ACC112 (cell line): ENCODE measurements around the gene PGM1.

Source experiments
- H2AFZ ChIP-seq: fragments of 200-600 bp; sonication (generic); one replicate; pipeline ENCODE4 v1.6.0; 2017; ENCODE audit warnings: antibody characterized with exemption, low read length; ENCODE audit not compliant: unreplicated experiment
- H3K27ac ChIP-seq: fragments of 200-600 bp; sonication (generic); 2 replicates; pipeline ENCODE4 v1.5.1; 2014; ENCODE audit warnings: low read depth, mild to moderate bottlenecking, antibody characterized with exemption, low read length, moderate library complexity
- H3K27me3 ChIP-seq: fragments of 200-600 bp; sonication (generic); 2 replicates; pipeline ENCODE4 v1.6.1; 2014; ENCODE audit warnings: mild to moderate bottlenecking, antibody characterized with exemption, low read length, moderate library complexity, mixed read lengths; ENCODE audit not compliant: insufficient read depth
- H3K36me3 ChIP-seq: fragments of 200-600 bp; sonication (generic); 2 replicates; pipeline ENCODE4 v1.6.1; 2016; ENCODE audit warnings: mild to moderate bottlenecking, antibody characterized with exemption, low read length, moderate library complexity, mixed read lengths; ENCODE audit not compliant: insufficient read depth
- H3K4me1 ChIP-seq: fragments of 200-600 bp; sonication (generic); one replicate; pipeline ENCODE4 v1.6.1; 2016; ENCODE audit warnings: low read length, mixed read lengths; ENCODE audit not compliant: insufficient read depth, unreplicated experiment, control insufficient read depth
- H3K4me3 ChIP-seq: fragments of 200-600 bp; sonication (generic); 2 replicates; pipeline ENCODE4 v1.5.1; 2014; ENCODE audit warnings: mild to moderate bottlenecking, low read depth, low read length
- H3K79me2 ChIP-seq: fragments of 200-600 bp; sonication (generic); one replicate; pipeline ENCODE4 v1.6.0; 2016; ENCODE audit warnings: low read length; ENCODE audit not compliant: control insufficient read depth, unreplicated experiment, insufficient read depth

PGM1 gene

DNA sequence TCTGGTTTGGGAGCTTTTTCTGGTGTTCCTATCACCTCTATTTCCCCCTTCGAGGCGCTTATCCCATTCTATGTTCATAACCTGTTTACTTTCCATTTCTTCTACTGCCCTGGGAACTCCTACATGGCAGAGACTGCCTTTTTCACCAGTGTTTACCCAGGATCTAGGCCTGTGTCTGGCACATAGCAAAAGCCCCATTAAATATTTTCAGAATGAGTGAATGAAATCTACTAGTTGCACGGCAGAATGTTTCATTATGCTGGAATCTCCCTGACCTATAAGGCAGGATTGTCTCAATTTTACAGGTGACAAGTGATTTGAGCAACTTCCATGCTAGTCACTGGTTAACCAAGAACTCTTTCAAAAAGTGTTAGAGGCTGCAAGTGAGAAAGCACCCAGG is 70.1 kb downstream of the PGM1 start:
- Histone ChIP-seq H3K27ac (peak overlapping the region; percentile 97), H3K27me3 (no peaks in the 10 kb centered on the region), H3K4me3 (peak overlapping the region; percentile 38; the same call in 1 of the 2 replicates), H3K79me2 (no peaks in the 10 kb centered on the region), H2AFZ (no peak overlapping the region), H3K36me3 (no peaks in the 10 kb centered on the region), H3K4me1 (peaks cover 35% of the 10 kb centered on the region)

DNA sequence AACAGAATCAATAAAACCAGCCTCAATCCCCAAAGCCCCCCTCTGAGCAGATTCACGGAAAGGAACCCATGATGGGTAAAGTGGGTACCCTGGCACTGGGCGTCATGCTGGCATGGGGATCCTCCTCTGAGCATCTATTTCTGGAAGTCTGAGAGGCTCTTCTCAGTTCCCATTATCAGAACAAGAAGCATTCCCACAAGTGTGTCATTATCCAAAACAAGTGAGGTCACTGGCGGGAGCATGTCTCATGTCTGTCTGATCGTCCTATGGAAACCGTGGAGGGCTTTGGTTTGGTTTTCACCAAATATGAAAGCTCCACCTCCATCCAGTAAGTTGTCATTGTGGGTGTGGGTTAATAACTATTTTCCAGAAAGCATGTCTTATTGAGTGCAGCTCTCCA is 70.7 kb downstream of the PGM1 start:
- Histone ChIP-seq H3K36me3 (no peaks in the 10 kb centered on the region), H3K27ac (peak overlapping the region; percentile 97), H3K4me3 (no peak overlapping the region), H3K27me3 (no peaks in the 10 kb centered on the region), H3K79me2 (no peaks in the 10 kb centered on the region), H3K4me1 (peaks cover 35% of the 10 kb centered on the region), H2AFZ (no peak overlapping the region)

DNA sequence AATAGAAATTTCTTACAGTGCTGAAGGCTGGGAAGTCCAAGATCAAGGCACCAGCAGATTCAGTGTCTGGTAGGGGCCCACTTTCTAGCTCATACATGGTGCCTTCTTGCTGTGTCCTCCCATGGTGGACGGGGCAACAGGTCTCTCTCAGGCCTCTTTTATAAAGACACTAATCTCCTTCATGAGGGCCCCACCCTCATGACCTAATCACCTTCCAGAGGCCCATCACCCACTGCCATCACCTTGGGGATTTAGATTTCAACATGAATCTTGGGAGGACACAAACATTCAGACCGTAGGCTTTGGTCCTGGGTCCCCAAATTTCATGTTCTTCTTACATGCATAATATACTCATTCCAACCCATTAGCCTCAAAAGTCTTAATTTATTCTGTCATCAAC is 71.5 kb downstream of the PGM1 start:
- Histone ChIP-seq H3K4me1 (peaks cover 35% of the 10 kb centered on the region), H2AFZ (no peak overlapping the region), H3K27me3 (no peaks in the 10 kb centered on the region), H3K36me3 (no peaks in the 10 kb centered on the region), H3K79me2 (no peaks in the 10 kb centered on the region), H3K27ac (no peak overlapping the region), H3K4me3 (no peak overlapping the region)

DNA sequence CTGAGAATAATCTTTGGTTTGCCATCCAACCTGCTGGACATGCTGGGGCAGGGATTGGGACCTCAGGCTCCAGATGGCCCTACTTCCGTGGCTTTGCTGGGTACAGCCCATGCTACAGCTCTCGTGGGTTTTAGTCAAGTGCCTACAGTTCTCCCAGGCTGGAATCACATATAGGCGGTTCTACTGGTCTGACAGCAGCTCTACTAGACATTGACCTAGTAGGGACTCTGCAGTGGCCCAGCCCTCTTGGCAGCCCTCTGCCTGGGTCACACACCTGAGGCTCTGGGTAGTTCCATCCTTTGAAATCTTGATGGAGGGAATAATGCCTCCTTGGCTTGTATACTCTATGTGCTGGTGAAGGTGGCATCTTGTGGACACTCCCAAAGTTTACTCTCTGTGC is 72.2 kb downstream of the PGM1 start:
- H3K4me1 ChIP-seq, result peaks cover 35% of the 10 kb centered on the region
- H3K36me3 ChIP-seq, result no peaks in the 10 kb centered on the region
- no peak overlapping the region for H3K27ac ChIP-seq
- no peak overlapping the region for H2AFZ ChIP-seq
- no peaks in the 10 kb centered on the region for H3K79me2 ChIP-seq
- H3K4me3 ChIP-seq, result no peak overlapping the region
- H3K27me3 ChIP-seq, result no peaks in the 10 kb centered on the region

DNA sequence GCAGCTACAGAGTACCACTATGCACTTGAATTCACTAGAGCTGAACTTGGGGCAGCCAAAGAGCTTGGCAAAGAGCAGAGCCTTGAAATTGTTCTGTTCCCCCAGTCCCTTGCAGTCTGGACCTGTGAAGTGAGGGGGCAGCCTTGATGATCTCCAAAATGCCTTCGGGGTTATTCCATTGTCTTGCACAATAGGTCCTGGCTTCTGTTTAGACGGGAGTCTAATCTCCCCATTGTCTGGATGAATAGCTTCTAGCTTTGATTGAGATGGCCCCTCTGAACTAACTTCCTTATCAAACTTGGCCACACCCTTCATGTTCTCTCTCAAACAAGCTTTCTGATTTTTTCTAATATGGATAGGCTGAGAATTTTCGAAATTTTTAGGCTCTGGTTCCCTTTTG is 72.6 kb downstream of the PGM1 start:
- no peaks in the 10 kb centered on the region for H3K79me2 ChIP-seq

DNA sequence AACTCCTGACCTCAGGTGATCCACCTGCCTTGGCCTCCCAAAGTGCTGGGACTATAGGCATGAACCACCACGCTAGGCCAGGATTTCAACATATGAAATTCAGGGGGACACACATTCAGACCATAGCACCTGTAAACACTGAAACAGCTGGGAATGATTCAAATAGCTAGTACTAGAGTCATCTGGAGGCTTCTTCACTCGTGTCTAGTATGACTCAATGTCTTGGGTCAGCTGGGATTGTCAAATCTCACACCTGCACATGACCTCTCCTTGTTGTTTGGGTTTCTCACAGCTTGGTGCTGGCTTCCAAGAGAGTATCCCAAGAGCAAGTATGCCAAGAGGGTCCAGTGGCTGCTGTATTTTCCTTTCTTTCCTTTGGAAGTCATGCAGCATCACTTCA is 75.1 kb downstream of the PGM1 start:
- Histone ChIP-seq H3K27me3 (no peaks in the 10 kb centered on the region), H3K27ac (no peak overlapping the region), H3K36me3 (no peaks in the 10 kb centered on the region), H3K79me2 (no peaks in the 10 kb centered on the region), H2AFZ (no peak overlapping the region), H3K4me1 (peaks cover 8% of the 10 kb centered on the region), H3K4me3 (no peak overlapping the region)

More for the DNA sequence above, 72.6 kb downstream of the PGM1 start:
- H3K4me1 ChIP-seq, result peaks cover 33% of the 10 kb centered on the region
- no peak overlapping the region for H3K27ac ChIP-seq
- no peaks in the 10 kb centered on the region for H3K27me3 ChIP-seq
- no peak overlapping the region for H2AFZ ChIP-seq
- H3K36me3 ChIP-seq, result no peaks in the 10 kb centered on the region
- H3K4me3 ChIP-seq, result no peak overlapping the region

DNA sequence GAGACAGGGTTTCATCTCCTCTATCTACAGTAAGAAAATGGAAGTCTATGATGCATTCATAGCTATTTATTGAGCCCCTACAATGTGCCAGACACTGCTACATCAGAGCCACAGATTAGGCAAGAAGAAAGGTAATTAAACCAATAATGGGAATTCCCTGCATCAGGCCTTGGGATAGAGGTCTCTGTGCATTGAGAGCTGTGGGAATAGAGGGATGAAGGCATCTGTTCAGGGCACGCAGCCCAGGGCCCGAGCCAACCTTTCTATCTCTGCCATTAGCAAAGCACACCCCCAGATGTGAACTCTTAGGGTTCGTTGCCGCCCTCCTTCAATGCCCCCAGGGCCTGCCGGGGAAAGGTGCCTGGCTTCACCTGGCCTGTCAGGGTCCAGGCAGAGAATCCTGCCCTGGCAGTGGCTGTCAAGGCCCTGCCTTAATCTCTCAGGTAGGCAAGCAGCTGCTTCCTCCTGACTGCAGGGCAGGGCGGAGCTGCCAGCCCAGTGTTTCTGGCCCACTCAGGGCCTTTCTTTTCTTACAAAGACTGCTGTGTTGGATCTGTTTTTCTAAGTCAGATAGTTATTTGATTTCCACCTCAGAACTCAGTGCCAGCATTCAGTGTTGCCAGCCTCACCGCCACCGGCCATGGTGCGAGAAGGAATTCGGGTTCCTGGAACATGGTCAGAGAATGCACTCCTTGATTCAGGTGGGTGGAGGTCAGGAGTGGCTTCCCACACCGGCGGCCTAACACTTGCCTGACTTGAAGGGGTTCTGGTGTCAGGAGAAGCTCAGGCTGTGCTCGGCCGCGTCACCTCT is 76.1 kb downstream of the PGM1 start:
- Histone ChIP-seq H3K79me2 (no peaks in the 10 kb centered on the region), H3K27ac (no peak overlapping the region), H3K27me3 (no peaks in the 10 kb centered on the region), H3K36me3 (no peaks in the 10 kb centered on the region), H2AFZ (no peak overlapping the region), H3K4me3 (no peak overlapping the region), H3K4me1 (peaks cover 4% of the 10 kb centered on the region)

DNA sequence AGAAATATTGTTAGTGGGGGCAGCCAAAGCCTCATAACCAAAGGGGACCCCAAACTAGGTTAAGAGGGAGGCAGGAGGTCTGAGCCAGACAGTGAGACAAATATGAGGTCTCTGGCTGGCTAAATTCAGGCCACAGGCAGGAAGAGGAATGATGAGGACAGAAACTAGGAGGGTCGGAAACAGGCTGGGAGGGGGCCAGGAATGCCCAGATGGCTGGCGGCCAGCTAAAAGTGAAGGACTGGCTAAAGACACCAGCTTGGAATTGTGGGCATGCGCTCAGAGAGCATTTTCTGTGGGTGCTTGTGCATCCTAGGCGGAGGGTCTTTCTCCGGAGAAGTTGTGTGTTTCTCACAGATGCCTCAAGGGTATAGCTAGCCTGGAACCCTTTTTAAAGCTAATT is 77.0 kb downstream of the PGM1 start:
- Histone ChIP-seq H3K36me3 (no peaks in the 10 kb centered on the region), H2AFZ (no peak overlapping the region), H3K27ac (no peak overlapping the region), H3K27me3 (no peaks in the 10 kb centered on the region), H3K79me2 (no peaks in the 10 kb centered on the region), H3K4me3 (no peak overlapping the region), H3K4me1 (peaks cover 9% of the 10 kb centered on the region)

DNA sequence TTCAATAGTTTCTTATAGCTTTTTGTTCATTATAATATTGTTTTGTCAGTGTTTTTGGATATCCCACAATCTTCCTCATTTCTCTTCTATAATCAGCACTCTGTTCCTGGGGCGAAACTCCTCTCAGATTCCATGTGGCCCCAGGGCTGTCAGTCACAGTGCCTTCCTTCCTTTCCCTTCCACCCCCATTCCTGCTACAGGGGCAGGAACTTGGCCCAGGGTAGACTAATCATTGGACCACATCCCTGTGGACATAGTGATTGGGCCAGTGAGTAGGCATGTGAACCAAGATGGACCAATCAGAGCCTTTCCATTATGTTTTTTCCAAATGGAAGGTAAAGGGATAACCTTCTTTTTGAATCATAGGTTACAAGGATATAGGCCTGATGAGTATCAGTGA is 78.3 kb downstream of the PGM1 start:
- Histone ChIP-seq H3K4me3 (no peak overlapping the region), H3K27me3 (no peaks in the 10 kb centered on the region), H3K36me3 (no peaks in the 10 kb centered on the region), H3K27ac (no peak overlapping the region), H3K4me1 (peaks cover 9% of the 10 kb centered on the region), H2AFZ (no peak overlapping the region), H3K79me2 (no peaks in the 10 kb centered on the region)

DNA sequence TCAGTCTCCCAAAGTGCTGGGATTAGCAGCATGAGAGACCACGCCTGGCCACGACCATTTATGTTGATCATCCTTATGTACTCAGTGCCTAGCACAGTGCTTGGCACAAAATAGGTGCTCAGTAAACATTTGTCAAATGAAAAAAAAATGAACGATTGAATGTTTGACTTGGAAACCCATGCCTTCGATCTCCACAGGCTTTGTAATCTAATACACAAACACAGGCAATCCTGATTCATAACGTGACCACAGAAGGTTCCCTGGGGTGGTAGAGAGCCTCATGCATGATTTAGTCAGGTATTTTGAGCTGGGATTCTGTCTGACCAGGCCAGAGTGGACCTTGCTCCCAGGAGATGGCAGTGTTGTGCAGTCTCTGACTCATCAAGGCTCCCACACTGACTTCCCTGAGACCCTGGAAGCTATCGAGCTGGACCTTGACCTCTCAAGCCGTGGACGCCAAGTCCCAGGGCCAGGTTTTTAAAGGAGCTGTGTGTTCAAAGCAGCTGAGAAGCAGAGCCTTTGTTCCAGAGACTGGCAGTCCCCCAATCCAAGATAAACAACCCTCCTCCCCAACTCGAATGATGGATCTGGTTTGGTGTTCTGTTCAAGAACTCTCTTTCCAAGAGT is 81.1 kb downstream of the PGM1 start:
- Histone ChIP-seq H3K79me2 (no peaks in the 10 kb centered on the region), H3K36me3 (no peaks in the 10 kb centered on the region), H3K4me1 (peaks cover 9% of the 10 kb centered on the region), H2AFZ (peak overlapping the region; percentile 65), H3K27me3 (no peaks in the 10 kb centered on the region), H3K4me3 (no peak overlapping the region), H3K27ac (no peak overlapping the region; the same call in 1 of the 2 replicates)

DNA sequence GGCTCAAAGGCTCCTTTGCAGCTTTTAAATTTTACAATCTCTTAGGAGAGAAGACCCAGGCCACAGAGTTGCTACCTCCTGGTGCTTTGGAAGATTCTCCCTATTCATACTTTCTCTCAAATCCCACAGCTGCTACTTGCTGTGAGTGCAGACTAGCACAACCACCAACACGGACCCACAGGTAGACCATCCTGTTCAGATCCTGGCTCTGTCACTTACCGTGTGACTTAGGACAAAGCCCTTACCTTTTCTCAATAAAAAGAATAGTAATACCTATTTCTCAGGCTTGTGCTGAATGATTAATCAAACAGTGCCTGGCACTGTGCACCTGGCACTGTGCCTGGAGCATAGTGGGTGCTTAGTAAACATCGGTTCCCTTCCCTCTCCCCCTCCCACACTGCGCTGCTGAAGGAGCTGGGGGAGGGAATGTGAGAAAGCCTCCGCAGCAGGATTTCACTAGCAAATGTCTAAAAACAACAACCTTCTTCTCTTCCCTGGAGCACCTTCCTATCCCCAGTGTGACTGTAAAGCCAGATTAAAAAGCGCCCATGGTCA is 81.7 kb downstream of the PGM1 start:
- H3K4me3 ChIP-seq, result no peak overlapping the region
- H3K27me3 ChIP-seq, result no peaks in the 10 kb centered on the region
- H3K4me1 ChIP-seq, result peaks cover 9% of the 10 kb centered on the region
- H3K36me3 ChIP-seq, result no peaks in the 10 kb centered on the region
- no peaks in the 10 kb centered on the region for H3K79me2 ChIP-seq
- no peak overlapping the region; the same call in 1 of the 2 replicates for H3K27ac ChIP-seq
- peak overlapping the region; percentile 65 for H2AFZ ChIP-seq
